NB4 (cell line): Measurements from ENCODE around the gene PROM1.

ENCODE experiments used
- CTCF ChIP-seq: IDR thresholded peaks from one replicate; pipeline ENCODE4 v1.5.1; 2012; ENCODE audit warnings: low read depth, low read length
- MAX ChIP-seq: IDR thresholded peaks from 2 replicates; pipeline ENCODE4 v1.6.1; 2011; ENCODE audit warnings: low read depth, low read length
- POLR2A ChIP-seq: IDR thresholded peaks from 2 replicates; pipeline ENCODE4 v1.6.1; 2011; ENCODE audit warnings: mild to moderate bottlenecking; ENCODE audit not compliant: insufficient read length; ENCODE audit errors: extremely low read depth

DNA sequence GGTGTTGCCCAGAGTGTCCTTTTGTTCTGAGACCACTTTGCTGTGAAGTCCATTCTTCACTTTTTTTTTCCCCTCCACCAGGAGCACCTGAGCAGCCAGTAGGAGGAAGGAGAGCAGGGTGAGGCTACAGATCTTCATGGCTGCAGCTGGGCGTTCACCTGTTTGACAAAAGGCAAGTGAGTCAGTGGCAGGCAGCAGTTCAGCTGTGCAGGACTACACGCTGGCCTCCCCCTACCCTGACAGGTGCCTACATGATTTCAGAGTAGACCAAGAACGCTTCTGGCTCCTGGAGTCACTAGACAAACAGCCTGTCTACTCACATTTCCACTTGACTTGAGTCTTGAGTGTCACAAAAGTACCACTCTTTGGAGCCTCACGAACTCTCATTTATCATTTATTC lies 147.3 kb downstream of the PROM1 start:
- TF ChIP-seq CTCF = no peak
- TF ChIP-seq MAX = no peak
- no peak for TF ChIP-seq POLR2A
